Sigmoid colon (tissue), 4 donors: ENCODE results near the gene DTX1.

ENCODE experiments used
- CTCF ChIP-seq, 4 experiments: fragments of 450-650 bp in 3 of 4; fragments of 200-600 bp in 1 of 4; IDR thresholded peaks; one replicate each; pipeline ENCODE4 v1.5.1; 2016 to 2019; ENCODE audit warnings: antibody characterized with exemption in 4 of 4, mild to moderate bottlenecking in 3 of 4, moderate library complexity in 2 of 4
- POLR2A ChIP-seq, 2 donors: fragments of 450-650 bp; IDR thresholded peaks; one replicate each; pipeline ENCODE4 v1.6.1; 2016; ENCODE audit warnings: antibody characterized with exemption in 2 of 2, mild to moderate bottlenecking in 2 of 2, moderate library complexity in 2 of 2
- POLR2AphosphoS5 ChIP-seq, 4 donors: sonication (generic); formaldehyde crosslinking; IDR thresholded peaks; one replicate each; pipeline ENCODE4 v1.6.1; 2017; ENCODE audit warnings: antibody characterized with exemption in 4 of 4

- TF ChIP-seq POLR2A (IDR thresholded peaks at IDR 0.05), result no peak
- no peak for TF ChIP-seq POLR2AphosphoS5 (IDR thresholded peaks at IDR 0.05)
- no peak for TF ChIP-seq CTCF (IDR thresholded peaks at IDR 0.05)
Observed at GRCh38 chr12:113049976-113050742, 6.4 kb upstream of the DTX1 start.
